Measurements from ENCODE around the gene CORO2A. TPM values are rescaled to one million over a fixed set of nuclear protein-coding genes. Genes with fewer than 3 reads are reported as not detected.

Gene CORO2A
- total RNA-seq, 4 donors from 2014 or later = 0.77 to 4.8 (median 0.86) TPM

DNA sequence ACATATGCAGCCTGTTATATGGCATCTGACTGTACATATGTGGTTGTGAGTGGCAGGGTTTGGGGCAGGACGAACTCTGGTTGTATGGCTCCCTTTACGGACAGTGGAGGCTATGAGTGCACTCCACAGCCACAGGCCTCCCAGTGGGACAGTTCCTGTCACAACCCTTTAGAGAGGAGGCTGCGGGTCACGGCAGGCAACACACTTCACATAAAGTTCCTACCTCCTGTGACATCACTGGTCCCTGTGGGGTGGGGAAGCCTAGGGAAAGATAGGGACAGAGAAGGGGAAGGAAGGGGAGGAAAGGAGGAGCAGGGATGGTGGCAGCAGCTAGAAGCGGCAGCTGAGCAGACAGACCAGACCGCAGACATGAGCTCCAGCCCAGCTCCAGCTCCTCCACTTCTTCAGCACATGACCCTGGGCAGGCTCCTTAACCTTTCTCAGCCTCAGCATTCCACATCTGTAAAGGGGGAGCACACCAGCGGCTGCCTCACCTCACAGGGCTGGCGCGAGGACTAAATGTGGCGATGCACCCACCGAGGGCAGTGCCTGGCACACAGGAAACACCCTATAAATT lies 27.4 kb upstream of the CORO2A start:
- no peak overlapping the region for H3K4me3 ChIP-seq
- H3K27ac ChIP-seq = no peak overlapping the region
- H3K27me3 ChIP-seq = no peaks in the 10 kb centered on the region
- 89 to 93% methylated on average over 3 to 4 of the region's 11 CpGs for WGBS, 2 donors (ENCODE audit: low coverage in 1 of 2)
- no peaks in the 10 kb centered on the region for H3K4me1 ChIP-seq
- TF ChIP-seq POLR2AphosphoS5 (IDR thresholded peaks at IDR 0.05) (no peak), CTCF (IDR thresholded peaks at IDR 0.05) (no peak), POLR2A (IDR thresholded peaks at IDR 0.05) (no peak), EP300 (IDR thresholded peaks at IDR 0.05) (no peak)
- peaks cover 0 to 62% of the 10 kb centered on the region in 2 donors for H3K36me3 ChIP-seq
- H3K9me3 ChIP-seq = no peaks in the 10 kb centered on the region
- no peak for ATAC-seq

DNA sequence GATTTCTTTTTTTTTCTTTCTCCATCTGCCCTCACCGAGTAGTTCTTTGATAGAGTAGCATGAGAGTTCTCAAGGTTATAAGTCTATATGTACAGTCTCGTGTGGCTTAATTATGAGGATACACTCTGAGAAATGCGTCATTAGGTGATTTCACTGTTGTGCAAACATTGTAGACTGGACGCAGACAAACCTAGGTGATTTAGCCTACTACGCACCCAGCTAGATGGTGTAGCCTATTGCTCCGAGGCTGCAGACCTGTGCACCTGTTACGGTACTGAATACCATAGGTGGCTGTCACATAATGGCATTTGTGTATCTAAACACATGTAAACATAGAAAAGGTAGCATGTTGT lies 26.9 kb upstream of the CORO2A start:
- no peaks in the 10 kb centered on the region for H3K9me3 ChIP-seq
- ATAC-seq = no peak
- no peaks in the 10 kb centered on the region for H3K27me3 ChIP-seq
- no peaks in the 10 kb centered on the region for H3K4me1 ChIP-seq
- no peak overlapping the region for H3K27ac ChIP-seq
- WGBS, 2 donors (ENCODE audit: low coverage in 1 of 2) = 91 to 100% methylated on average over 1 to 7 of the region's 7 CpGs
- TF ChIP-seq POLR2AphosphoS5 (IDR thresholded peaks at IDR 0.05) (no peak), CTCF (IDR thresholded peaks at IDR 0.05) (no peak), EP300 (IDR thresholded peaks at IDR 0.05) (no peak), POLR2A (IDR thresholded peaks at IDR 0.05) (no peak)
- H3K4me3 ChIP-seq = no peak overlapping the region
- peaks cover 0 to 65% of the 10 kb centered on the region in 2 donors for H3K36me3 ChIP-seq

- TF ChIP-seq CTCF (IDR thresholded peaks at IDR 0.05) = no peak
- no peaks in the 10 kb centered on the region for H3K27me3 ChIP-seq
- no peaks in the 10 kb centered on the region for H3K4me1 ChIP-seq
- no peak overlapping the region for H3K27ac ChIP-seq
- no peaks in the 10 kb centered on the region for H3K9me3 ChIP-seq
- peaks cover 0 to 69% of the 10 kb centered on the region in 2 donors for H3K36me3 ChIP-seq
- ATAC-seq = no peak
- H3K4me3 ChIP-seq = no peak overlapping the region
- 71 to 78% methylated on average over 3 to 6 of the region's 11 CpGs for WGBS, 2 donors (ENCODE audit: low coverage in 1 of 2)
Observed at GRCh38 chr9:98218562-98219363, 26.3 kb upstream of the CORO2A start.

DNA sequence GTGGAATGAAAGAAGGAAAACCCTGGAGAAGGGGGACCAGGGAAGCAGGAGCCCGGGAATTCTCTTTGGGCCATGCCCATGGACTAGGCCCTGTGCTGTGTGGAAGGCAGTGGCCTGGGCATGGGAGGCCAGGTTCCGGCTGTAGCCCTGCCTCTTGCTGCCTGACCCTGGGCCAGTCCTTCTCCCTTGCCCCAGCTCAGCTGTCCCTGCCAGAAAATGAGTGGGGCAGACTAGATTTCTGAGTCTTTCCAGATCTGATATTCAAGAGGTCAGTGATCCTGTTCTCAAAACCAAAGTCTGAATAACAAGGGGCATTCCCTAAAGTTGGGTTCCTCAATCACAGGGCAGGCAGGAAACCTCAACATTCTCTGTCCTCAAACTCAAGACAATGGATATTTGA lies 24.8 kb upstream of the CORO2A start:
- peaks cover 0 to 83% of the 10 kb centered on the region in 2 donors for H3K36me3 ChIP-seq
- peak; percentile 25 for ATAC-seq
- no peak overlapping the region for H3K27ac ChIP-seq
- H3K27me3 ChIP-seq = no peaks in the 10 kb centered on the region
- H3K4me1 ChIP-seq = no peaks in the 10 kb centered on the region
- no peak overlapping the region for H3K4me3 ChIP-seq
- WGBS, 2 donors (ENCODE audit: low coverage in 1 of 2) = 100% methylated on average over 1 of the region's 2 CpGs; no CpG with 5 or more reads in 1 of the 2 donors
- TF ChIP-seq POLR2A (IDR thresholded peaks at IDR 0.05) (no peak), EP300 (IDR thresholded peaks at IDR 0.05) (no peak), CTCF (IDR thresholded peaks at IDR 0.05) (no peak)
- H3K9me3 ChIP-seq = no peaks in the 10 kb centered on the region

DNA sequence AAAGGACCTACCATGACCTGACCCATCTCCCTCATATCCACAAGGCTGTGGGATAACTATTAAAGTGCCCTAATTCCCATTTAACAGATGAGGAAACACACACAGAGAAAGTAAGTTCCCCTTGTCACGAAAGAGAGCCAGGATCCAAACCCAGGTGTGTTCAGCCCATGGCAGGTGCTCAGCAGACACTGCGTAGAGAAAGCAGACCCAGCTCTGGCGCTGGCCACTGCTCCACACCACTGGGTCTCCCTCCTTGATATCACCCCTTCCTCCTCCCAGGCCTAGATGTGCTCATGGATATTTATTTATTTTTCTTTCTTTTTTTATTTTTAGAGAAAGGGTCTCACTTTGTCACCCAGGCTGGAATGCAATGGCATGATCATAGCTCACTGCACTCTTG lies 24.0 kb upstream of the CORO2A start:
- no peaks in the 10 kb centered on the region for H3K9me3 ChIP-seq
- H3K27ac ChIP-seq = no peak overlapping the region
- no peaks in the 10 kb centered on the region for H3K4me1 ChIP-seq
- TF ChIP-seq CTCF (IDR thresholded peaks at IDR 0.05) (no peak), POLR2A (IDR thresholded peaks at IDR 0.05) (no peak), POLR2AphosphoS5 (IDR thresholded peaks at IDR 0.05) (no peak), EP300 (IDR thresholded peaks at IDR 0.05) (no peak)
- H3K36me3 ChIP-seq = peaks cover 0 to 89% of the 10 kb centered on the region in 2 donors
- no peak for ATAC-seq
- H3K27me3 ChIP-seq = no peaks in the 10 kb centered on the region
- H3K4me3 ChIP-seq = no peak overlapping the region
- 100% methylated on average over 1 to 2 of the region's 3 CpGs for WGBS, 2 donors (ENCODE audit: low coverage in 1 of 2)
